ENCODE data around the gene C16orf90. TPM values are rescaled to one million over a fixed set of nuclear protein-coding genes. Genes with fewer than 3 reads are reported as not detected.
"Not testable (repeated sequence)": the region's sequence is repeated elsewhere in the genome, so short reads cannot be mapped to it uniquely, and the experiment has no call there.

The C16orf90 gene
- total RNA-seq = not detected

GRCh38 chr16:3495176-3495575 lies at the start of gene C16orf90:
C16orf90 (minus strand) TSS chr16:3495489; CDS start chr16:3495421, 68 bp downstream.
- Mint-ChIP-seq H3K4me3 (no peak within 1 kb of the TSS), H3K9me3 (no peaks in the 10 kb centered on the region), H3K27me3 (no peaks in the 10 kb centered on the region), H3K4me1 (peaks cover 3% of the 10 kb centered on the region), H3K27ac (no peak within 1 kb of the TSS), H3K36me3 (no peaks in the 10 kb centered on the region)
- no peak for DNase-seq

- no peaks in the 10 kb centered on the region for H3K27me3 Mint-ChIP-seq
- H3K36me3 Mint-ChIP-seq = peaks cover 4% of the 10 kb centered on the region
- no peaks in the 10 kb centered on the region for H3K4me1 Mint-ChIP-seq
- no peak for DNase-seq
- no peaks in the 10 kb centered on the region for H3K9me3 Mint-ChIP-seq
- no peak overlapping the region for H3K27ac Mint-ChIP-seq
- no peak overlapping the region for H3K4me3 Mint-ChIP-seq
Measured at GRCh38 chr16:3542601-3543373, 47.5 kb upstream of the C16orf90 start.

GRCh38 chr16:3541527-3542155 lies 46.4 kb upstream of the C16orf90 start:
- Mint-ChIP-seq H3K27ac (no peak overlapping the region), H3K4me1 (no peaks in the 10 kb centered on the region), H3K4me3 (no peak overlapping the region), H3K9me3 (no peaks in the 10 kb centered on the region), H3K36me3 (peaks cover 4% of the 10 kb centered on the region), H3K27me3 (no peaks in the 10 kb centered on the region)
- no peak for DNase-seq

GRCh38 chr16:3538222-3538621 lies 42.9 kb upstream of the C16orf90 start:
- Mint-ChIP-seq H3K27ac (no peak overlapping the region), H3K4me3 (no peak overlapping the region), H3K4me1 (no peaks in the 10 kb centered on the region), H3K36me3 (peaks cover 7% of the 10 kb centered on the region), H3K27me3 (no peaks in the 10 kb centered on the region), H3K9me3 (no peaks in the 10 kb centered on the region)
- no peak for DNase-seq

- H3K9me3 Mint-ChIP-seq = no peaks in the 10 kb centered on the region
- H3K4me3 Mint-ChIP-seq = no peak overlapping the region
- no peak overlapping the region for H3K27ac Mint-ChIP-seq
- H3K36me3 Mint-ChIP-seq = peaks cover 7% of the 10 kb centered on the region
- no peak for DNase-seq
- H3K4me1 Mint-ChIP-seq = no peaks in the 10 kb centered on the region
- no peaks in the 10 kb centered on the region for H3K27me3 Mint-ChIP-seq
Measured at GRCh38 chr16:3536851-3537250, 41.6 kb upstream of the C16orf90 start.

GRCh38 chr16:3536271-3536731 lies 41.0 kb upstream of the C16orf90 start:
- Mint-ChIP-seq H3K27ac (no peak overlapping the region), H3K4me3 (no peak overlapping the region), H3K9me3 (no peaks in the 10 kb centered on the region), H3K36me3 (peaks cover 7% of the 10 kb centered on the region), H3K4me1 (no peaks in the 10 kb centered on the region), H3K27me3 (no peaks in the 10 kb centered on the region)
- DNase-seq = no peak

- DNase-seq = no peak
- H3K27me3 Mint-ChIP-seq = no peaks in the 10 kb centered on the region
- no peaks in the 10 kb centered on the region for H3K9me3 Mint-ChIP-seq
- no peaks in the 10 kb centered on the region for H3K4me1 Mint-ChIP-seq
- H3K36me3 Mint-ChIP-seq = peaks cover 4% of the 10 kb centered on the region
- no peak overlapping the region for H3K27ac Mint-ChIP-seq
- no peak overlapping the region for H3K4me3 Mint-ChIP-seq
Measured at GRCh38 chr16:3534126-3534525, 38.8 kb upstream of the C16orf90 start.

- no peak overlapping the region for H3K27ac Mint-ChIP-seq
- DNase-seq = no peak
- no peaks in the 10 kb centered on the region for H3K27me3 Mint-ChIP-seq
- H3K4me3 Mint-ChIP-seq = no peak overlapping the region
- peaks cover 2% of the 10 kb centered on the region for H3K4me1 Mint-ChIP-seq
- H3K9me3 Mint-ChIP-seq = no peaks in the 10 kb centered on the region
- peaks cover 9% of the 10 kb centered on the region for H3K36me3 Mint-ChIP-seq
Measured at GRCh38 chr16:3532741-3533140, 37.5 kb upstream of the C16orf90 start.

- no peak for DNase-seq
- Mint-ChIP-seq H3K4me3 (no peak overlapping the region), H3K27ac (no peak overlapping the region), H3K9me3 (no peaks in the 10 kb centered on the region), H3K36me3 (peaks cover 6% of the 10 kb centered on the region), H3K27me3 (no peaks in the 10 kb centered on the region), H3K4me1 (peaks cover 2% of the 10 kb centered on the region)
Measured at GRCh38 chr16:3530371-3530914, 35.2 kb upstream of the C16orf90 start.

- Mint-ChIP-seq H3K36me3 (peaks cover 6% of the 10 kb centered on the region), H3K9me3 (no peaks in the 10 kb centered on the region), H3K4me3 (no peak overlapping the region), H3K27ac (no peak overlapping the region), H3K4me1 (peaks cover 2% of the 10 kb centered on the region), H3K27me3 (no peaks in the 10 kb centered on the region)
- no peak for DNase-seq
Measured at GRCh38 chr16:3529175-3529574, 33.9 kb upstream of the C16orf90 start.

- Mint-ChIP-seq H3K4me3 (no peak overlapping the region), H3K36me3 (peaks cover 6% of the 10 kb centered on the region), H3K27ac (no peak overlapping the region), H3K27me3 (no peaks in the 10 kb centered on the region), H3K9me3 (no peaks in the 10 kb centered on the region), H3K4me1 (peaks cover 2% of the 10 kb centered on the region)
- DNase-seq = no peak
Measured at GRCh38 chr16:3528406-3528805, 33.1 kb upstream of the C16orf90 start.

GRCh38 chr16:3527216-3527829 lies 32.0 kb upstream of the C16orf90 start:
- not testable (repeated sequence) for H3K36me3 Mint-ChIP-seq, H3K4me3 Mint-ChIP-seq, H3K27ac Mint-ChIP-seq, H3K4me1 Mint-ChIP-seq, H3K27me3 Mint-ChIP-seq, H3K9me3 Mint-ChIP-seq
- DNase-seq = peak; percentile 56

GRCh38 chr16:3525951-3526350 lies 30.7 kb upstream of the C16orf90 start:
- no peaks in the 10 kb centered on the region for H3K9me3 Mint-ChIP-seq
- H3K27ac Mint-ChIP-seq = no peak overlapping the region
- no peak overlapping the region for H3K4me3 Mint-ChIP-seq
- peaks cover 2% of the 10 kb centered on the region for H3K4me1 Mint-ChIP-seq
- no peak for DNase-seq
- no peaks in the 10 kb centered on the region for H3K27me3 Mint-ChIP-seq
- H3K36me3 Mint-ChIP-seq = peaks cover 6% of the 10 kb centered on the region

GRCh38 chr16:3523281-3523680 lies 28.0 kb upstream of the C16orf90 start:
- no peaks in the 10 kb centered on the region for H3K27me3 Mint-ChIP-seq
- no peak overlapping the region for H3K4me3 Mint-ChIP-seq
- H3K27ac Mint-ChIP-seq = no peak overlapping the region

GRCh38 chr16:3520841-3521240 lies 25.6 kb upstream of the C16orf90 start:
- H3K9me3 Mint-ChIP-seq = no peaks in the 10 kb centered on the region
- H3K4me1 Mint-ChIP-seq = peaks cover 3% of the 10 kb centered on the region
- H3K27ac Mint-ChIP-seq = no peak overlapping the region
- H3K27me3 Mint-ChIP-seq = no peaks in the 10 kb centered on the region
- DNase-seq = no peak
- peaks cover 14% of the 10 kb centered on the region for H3K36me3 Mint-ChIP-seq
- no peak overlapping the region for H3K4me3 Mint-ChIP-seq

More at GRCh38 chr16:3523281-3523680, 28.0 kb upstream of the C16orf90 start:
- DNase-seq = no peak
- H3K36me3 Mint-ChIP-seq = peaks cover 9% of the 10 kb centered on the region
- H3K4me1 Mint-ChIP-seq = peaks cover 5% of the 10 kb centered on the region
- no peaks in the 10 kb centered on the region for H3K9me3 Mint-ChIP-seq
